HG02571 (cell line): ENCODE measurements around the gene DCHS2.
"Not testable (repeated sequence)": the region's sequence is repeated elsewhere in the genome, so short reads cannot be mapped to it uniquely, and the experiment has no call there.

Experiments used
- ATAC-seq: cut with Tn5 transposase; IDR thresholded peaks from one replicate; pipeline ENCODE4 v1.9.1; 2021; ENCODE audit warnings: mild to moderate bottlenecking, moderate library complexity; ENCODE audit not compliant: unreplicated experiment

The DCHS2 gene

GRCh38 chr4:154230091-154230490 is 261.5 kb downstream of the DCHS2 start:
- ATAC-seq, result no peak

- ATAC-seq, result no peak
These were observed 268.7 kb downstream of the DCHS2 start for GRCh38 chr4:154222875-154223274.

- no peak for ATAC-seq
These were observed 273.5 kb downstream of the DCHS2 start for GRCh38 chr4:154218051-154218450.

GRCh38 chr4:154217384-154217783 is 274.2 kb downstream of the DCHS2 start:
- not testable (repeated sequence) for ATAC-seq

GRCh38 chr4:154211506-154211905 is 280.1 kb downstream of the DCHS2 start:
- no peak for ATAC-seq

- ATAC-seq, result no peak
These were observed 283.2 kb downstream of the DCHS2 start for GRCh38 chr4:154208424-154208823.

- ATAC-seq, result no peak
These were observed 286.1 kb downstream of the DCHS2 start for GRCh38 chr4:154205471-154205870.

- no peak for ATAC-seq
These were observed 296.9 kb downstream of the DCHS2 start for GRCh38 chr4:154194649-154195048.

- ATAC-seq, result no peak
These were observed 299.0 kb downstream of the DCHS2 start for GRCh38 chr4:154192585-154192984.

GRCh38 chr4:154189346-154189745 is 302.3 kb downstream of the DCHS2 start:
- ATAC-seq, result no peak

GRCh38 chr4:154186888-154187287 is 304.7 kb downstream of the DCHS2 start:
- no peak for ATAC-seq

- no peak for ATAC-seq
These were observed 305.6 kb downstream of the DCHS2 start for GRCh38 chr4:154186035-154186434.

GRCh38 chr4:154184238-154184637 is 307.4 kb downstream of the DCHS2 start:
- ATAC-seq, result no peak

GRCh38 chr4:154183264-154183663 is 308.3 kb downstream of the DCHS2 start:
- no peak for ATAC-seq
